AML-193 (cell line): ENCODE measurements around the gene G6PC1.
"Not testable (repeated sequence)": the region's sequence is repeated elsewhere in the genome, so short reads cannot be mapped to it uniquely, and the experiment has no call there.

ENCODE experiments used
- DNase-seq, 2 experiments: peaks; one replicate each; lab custom pipeline; 2025; lab: John Stamatoyannopoulos, UW

G6PC1 gene

DNA sequence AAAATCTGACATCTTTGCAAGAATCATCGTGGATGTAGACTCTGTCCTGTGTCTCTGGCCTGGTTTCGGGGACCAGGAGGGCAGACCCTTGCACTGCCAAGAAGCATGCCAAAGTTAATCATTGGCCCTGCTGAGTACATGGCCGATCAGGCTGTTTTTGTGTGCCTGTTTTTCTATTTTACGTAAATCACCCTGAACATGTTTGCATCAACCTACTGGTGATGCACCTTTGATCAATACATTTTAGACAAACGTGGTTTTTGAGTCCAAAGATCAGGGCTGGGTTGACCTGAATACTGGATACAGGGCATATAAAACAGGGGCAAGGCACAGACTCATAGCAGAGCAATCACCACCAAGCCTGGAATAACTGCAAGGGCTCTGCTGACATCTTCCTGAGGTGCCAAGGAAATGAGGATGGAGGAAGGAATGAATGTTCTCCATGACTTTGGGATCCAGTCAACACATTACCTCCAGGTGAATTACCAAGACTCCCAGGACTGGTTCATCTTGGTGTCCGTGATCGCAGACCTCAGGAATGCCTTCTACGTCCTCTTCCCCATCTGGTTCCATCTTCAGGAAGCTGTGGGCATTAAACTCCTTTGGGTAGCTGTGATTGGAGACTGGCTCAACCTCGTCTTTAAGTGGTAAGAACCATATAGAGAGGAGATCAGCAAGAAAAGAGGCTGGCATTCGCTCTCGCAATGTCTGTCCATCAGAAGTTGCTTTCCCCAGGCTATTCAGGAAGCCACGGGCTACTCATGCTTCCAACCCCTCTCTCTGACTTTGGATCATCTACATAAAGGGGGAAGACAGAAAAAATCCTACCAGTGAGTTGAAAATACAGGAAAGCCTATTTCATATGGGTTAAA is at the start of gene G6PC1:
G6PC1 (plus strand) TSS at position 340 of the 872 bp plus-strand sequence; CDS start at position 418, 78 bp downstream.
- no peak for DNase-seq

GRCh38 chr17:42850954-42851353 is 49.6 kb upstream of the G6PC1 start, which contains the start of gene AOC3:
TSS of gene AOC3 (plus strand) at chr17:42851199. CDS start at chr17:42851344, 145 bp downstream.
- no peak for DNase-seq

DNA sequence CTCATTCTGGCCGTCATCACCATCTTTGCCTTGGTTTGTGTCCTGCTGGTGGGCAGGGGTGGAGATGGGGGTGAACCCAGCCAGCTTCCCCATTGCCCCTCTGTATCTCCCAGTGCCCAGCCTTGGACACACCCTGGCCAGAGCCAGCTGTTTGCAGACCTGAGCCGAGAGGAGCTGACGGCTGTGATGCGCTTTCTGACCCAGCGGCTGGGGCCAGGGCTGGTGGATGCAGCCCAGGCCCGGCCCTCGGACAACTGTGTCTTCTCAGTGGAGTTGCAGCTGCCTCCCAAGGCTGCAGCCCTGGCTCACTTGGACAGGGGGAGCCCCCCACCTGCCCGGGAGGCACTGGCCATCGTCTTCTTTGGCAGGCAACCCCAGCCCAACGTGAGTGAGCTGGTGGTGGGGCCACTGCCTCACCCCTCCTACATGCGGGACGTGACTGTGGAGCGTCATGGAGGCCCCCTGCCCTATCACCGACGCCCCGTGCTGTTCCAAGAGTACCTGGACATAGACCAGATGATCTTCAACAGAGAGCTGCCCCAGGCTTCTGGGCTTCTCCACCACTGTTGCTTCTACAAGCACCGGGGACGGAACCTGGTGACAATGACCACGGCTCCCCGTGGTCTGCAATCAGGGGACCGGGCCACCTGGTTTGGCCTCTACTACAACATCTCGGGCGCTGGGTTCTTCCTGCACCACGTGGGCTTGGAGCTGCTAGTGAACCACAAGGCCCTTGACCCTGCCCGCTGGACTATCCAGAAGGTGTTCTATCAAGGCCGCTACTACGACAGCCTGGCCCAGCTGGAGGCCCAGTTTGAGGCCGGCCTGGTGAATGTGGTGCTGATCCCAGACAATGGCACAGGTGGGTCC is 49.0 kb upstream of the G6PC1 start:
- DNase-seq, result not testable (repeated sequence)

DNA sequence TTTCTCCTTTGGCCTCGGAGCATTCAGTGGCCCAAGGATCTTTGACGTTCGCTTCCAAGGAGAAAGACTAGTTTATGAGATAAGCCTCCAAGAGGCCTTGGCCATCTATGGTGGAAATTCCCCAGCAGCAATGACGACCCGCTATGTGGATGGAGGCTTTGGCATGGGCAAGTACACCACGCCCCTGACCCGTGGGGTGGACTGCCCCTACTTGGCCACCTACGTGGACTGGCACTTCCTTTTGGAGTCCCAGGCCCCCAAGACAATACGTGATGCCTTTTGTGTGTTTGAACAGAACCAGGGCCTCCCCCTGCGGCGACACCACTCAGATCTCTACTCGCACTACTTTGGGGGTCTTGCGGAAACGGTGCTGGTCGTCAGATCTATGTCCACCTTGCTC is 48.2 kb upstream of the G6PC1 start:
- DNase-seq, result no peak

- no peak for DNase-seq
Observed at GRCh38 chr17:42853004-42853403, 47.6 kb upstream of the G6PC1 start.

- no peak for DNase-seq
Observed at GRCh38 chr17:42853597-42853967, 47.0 kb upstream of the G6PC1 start.

DNA sequence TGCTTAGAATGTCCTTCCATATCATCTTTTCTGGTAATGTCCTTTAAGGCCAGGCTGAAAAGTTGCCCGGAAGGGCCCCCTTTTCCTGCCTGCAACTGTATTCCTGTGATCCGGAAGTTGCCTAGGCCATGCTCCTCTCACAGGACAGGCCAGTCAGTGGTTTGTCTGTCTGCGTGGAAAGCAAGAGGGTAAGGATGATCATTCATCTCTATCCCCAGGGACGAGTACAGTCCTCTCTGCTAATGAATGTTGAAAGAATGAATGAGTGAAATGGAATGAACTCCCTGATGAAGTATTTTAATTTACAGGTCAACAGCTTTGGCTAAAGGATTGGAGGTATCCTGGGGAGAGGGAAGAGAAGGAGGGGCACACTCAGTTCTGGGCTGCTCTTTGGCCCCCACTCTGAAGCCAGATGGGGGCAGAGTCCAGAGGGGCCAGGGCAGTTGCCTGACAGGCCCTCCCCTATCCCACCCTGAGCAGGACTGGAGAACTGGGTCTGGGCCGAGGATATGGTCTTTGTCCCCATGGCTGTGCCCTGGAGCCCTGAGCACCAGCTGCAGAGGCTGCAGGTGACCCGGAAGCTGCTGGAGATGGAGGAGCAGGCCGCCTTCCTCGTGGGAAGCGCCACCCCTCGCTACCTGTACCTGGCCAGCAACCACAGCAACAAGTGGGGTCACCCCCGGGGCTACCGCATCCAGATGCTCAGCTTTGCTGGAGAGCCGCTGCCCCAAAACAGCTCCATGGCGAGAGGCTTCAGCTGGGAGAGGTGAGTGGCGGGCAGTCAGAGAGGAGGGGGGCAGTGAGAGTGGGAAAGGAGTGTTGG is 46.4 kb upstream of the G6PC1 start:
- no peak for DNase-seq

GRCh38 chr17:42855048-42855596 is 45.5 kb upstream of the G6PC1 start:
- no peak for DNase-seq

DNA sequence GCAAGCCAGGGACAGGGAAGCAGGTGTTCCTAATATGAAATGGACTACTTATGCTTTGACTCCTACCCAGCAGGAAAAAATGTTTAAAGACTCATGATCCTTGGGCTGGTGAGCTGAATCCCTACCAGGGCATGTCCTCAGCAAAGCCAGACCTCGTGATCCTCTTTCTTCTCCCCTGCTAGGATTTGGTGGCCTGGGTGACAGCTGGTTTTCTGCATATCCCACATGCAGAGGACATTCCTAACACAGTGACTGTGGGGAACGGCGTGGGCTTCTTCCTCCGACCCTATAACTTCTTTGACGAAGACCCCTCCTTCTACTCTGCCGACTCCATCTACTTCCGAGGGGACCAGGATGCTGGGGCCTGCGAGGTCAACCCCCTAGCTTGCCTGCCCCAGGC is 44.5 kb upstream of the G6PC1 start:
- not testable (repeated sequence) for DNase-seq

DNA sequence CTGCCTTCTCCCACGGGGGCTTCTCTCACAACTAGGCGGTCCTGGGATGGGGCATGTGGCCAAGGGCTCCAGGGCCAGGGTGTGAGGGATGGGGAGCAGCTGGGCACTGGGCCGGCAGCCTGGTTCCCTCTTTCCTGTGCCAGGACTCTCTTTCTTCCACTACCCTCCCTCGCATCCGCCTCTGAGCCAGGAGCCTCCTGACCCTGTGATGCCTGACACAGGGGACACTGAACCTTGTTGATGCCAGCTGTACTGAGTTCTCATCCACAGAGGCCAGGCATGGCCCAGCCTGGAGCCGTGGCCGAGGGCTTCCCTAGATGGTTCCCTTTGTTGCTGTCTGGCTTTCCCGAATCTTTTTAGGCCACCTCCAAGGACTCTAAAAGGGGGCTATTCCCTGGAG is 44.1 kb upstream of the G6PC1 start:
- DNase-seq, result not testable (repeated sequence)

DNA sequence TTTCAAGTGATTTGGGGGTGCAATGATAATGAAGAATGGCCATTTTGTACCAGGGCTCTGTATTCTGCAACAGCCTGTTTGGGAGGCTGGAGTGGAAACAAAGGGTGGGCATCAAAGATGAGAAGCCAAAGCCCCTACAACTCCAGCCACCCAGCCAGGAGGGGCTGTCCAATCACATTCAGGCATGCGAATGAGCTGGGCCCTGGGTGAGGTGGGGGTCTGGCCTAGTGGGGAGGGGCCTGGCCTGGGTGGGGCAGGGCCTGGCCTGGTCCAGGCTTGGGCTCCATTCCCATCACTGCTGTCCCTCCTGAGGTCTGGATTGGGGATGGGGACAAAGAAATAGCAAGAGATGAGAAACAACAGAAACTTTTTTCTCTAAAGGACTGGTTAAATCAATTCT is 43.2 kb upstream of the G6PC1 start:
- DNase-seq, result no peak

- DNase-seq, result no peak
Observed at GRCh38 chr17:42865638-42866094, 34.9 kb upstream of the G6PC1 start.

GRCh38 chr17:42866216-42866615 is 34.4 kb upstream of the G6PC1 start:
- DNase-seq, result no peak

GRCh38 chr17:42866631-42867575 is 33.7 kb upstream of the G6PC1 start:
- DNase-seq, result no peak

DNA sequence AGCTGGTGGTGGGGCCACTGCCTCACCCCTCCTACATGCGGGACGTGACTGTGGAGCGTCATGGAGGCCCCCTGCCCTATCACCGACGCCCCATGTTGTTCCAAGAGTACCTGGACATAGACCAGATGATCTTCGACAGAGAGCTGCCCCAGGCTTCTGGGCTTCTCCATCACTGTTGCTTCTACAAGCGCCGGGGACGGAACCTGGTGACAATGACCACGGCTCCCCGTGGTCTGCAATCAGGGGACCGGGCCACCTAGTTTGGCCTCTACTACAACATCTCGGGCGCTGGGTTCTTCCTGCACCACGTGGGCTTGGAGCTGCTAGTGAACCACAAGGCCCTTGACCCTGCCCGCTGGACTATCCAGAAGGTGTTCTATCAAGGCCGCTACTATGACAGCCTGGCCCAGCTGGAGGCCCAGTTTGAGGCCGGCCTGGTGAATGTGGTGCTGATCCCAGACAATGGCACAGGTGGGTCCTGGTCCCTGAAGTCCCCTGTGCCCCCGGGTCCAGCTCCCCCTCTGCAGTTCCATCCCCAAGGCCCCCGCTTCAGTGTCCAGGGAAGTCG is 32.8 kb upstream of the G6PC1 start:
- DNase-seq, result not testable (repeated sequence)

DNA sequence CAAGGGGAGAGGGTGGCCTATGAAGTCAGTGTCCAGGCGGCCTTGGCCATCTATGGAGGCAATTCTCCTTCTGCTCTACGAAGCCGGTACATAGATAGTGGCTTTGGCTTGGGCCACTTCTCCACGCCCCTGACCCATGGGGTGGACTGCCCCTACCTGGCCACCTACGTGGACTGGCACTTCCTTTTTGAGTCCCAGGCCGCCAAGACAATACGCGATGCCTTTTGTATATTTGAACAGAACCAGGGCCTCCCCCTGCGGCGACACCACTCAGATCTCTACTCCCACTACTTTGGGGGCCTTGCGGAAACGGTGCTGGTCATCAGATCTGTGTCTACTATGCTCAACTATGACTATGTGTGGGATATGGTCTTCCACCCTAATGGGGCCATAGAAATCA is 32.3 kb upstream of the G6PC1 start:
- DNase-seq, result no peak

- no peak for DNase-seq
Observed at GRCh38 chr17:42871647-42872046, 29.0 kb upstream of the G6PC1 start.

- no peak for DNase-seq
Observed at GRCh38 chr17:42872251-42872965, 28.2 kb upstream of the G6PC1 start.

GRCh38 chr17:42873315-42873714 is 27.3 kb upstream of the G6PC1 start:
- DNase-seq, result no peak
